Measurements from ENCODE around the gene CABCOCO1.

Gene CABCOCO1

GRCh38 chr10:61757525-61758397, 95.0 kb downstream of the CABCOCO1 start:
- no peak for DNase-seq (ENCODE audit: low read depth)

GRCh38 chr10:61758433-61758832, 95.7 kb downstream of the CABCOCO1 start:
- no peak for DNase-seq (ENCODE audit: low read depth)

GRCh38 chr10:61759751-61760150, 97.0 kb downstream of the CABCOCO1 start:
- DNase-seq (ENCODE audit: low read depth), result no peak

- DNase-seq (ENCODE audit: low read depth), result no peak
These were observed 98.5 kb downstream of the CABCOCO1 start for GRCh38 chr10:61760943-61761824.

- DNase-seq (ENCODE audit: low read depth), result no peak
These were observed 99.1 kb downstream of the CABCOCO1 start for GRCh38 chr10:61761825-61762217.

- DNase-seq (ENCODE audit: low read depth), result no peak
These were observed 101.0 kb downstream of the CABCOCO1 start for GRCh38 chr10:61763778-61764177.

- no peak for DNase-seq (ENCODE audit: low read depth)
These were observed 101.8 kb downstream of the CABCOCO1 start for GRCh38 chr10:61764486-61764885.

- DNase-seq (ENCODE audit: low read depth), result no peak
These were observed 102.7 kb downstream of the CABCOCO1 start for GRCh38 chr10:61765176-61766087.

GRCh38 chr10:61766927-61767326, 104.2 kb downstream of the CABCOCO1 start:
- no peak for DNase-seq (ENCODE audit: low read depth)

GRCh38 chr10:61774031-61774430, 111.3 kb downstream of the CABCOCO1 start:
- no peak for DNase-seq (ENCODE audit: low read depth)

GRCh38 chr10:61775111-61775510, 112.4 kb downstream of the CABCOCO1 start:
- no peak for DNase-seq (ENCODE audit: low read depth)

GRCh38 chr10:61776615-61777266, 114.0 kb downstream of the CABCOCO1 start:
- DNase-seq (ENCODE audit: low read depth), result no peak

GRCh38 chr10:61778137-61778536, 115.4 kb downstream of the CABCOCO1 start:
- no peak for DNase-seq (ENCODE audit: low read depth)

GRCh38 chr10:61779276-61779675, 116.5 kb downstream of the CABCOCO1 start:
- DNase-seq (ENCODE audit: low read depth), result no peak

GRCh38 chr10:61779950-61780659, 117.4 kb downstream of the CABCOCO1 start:
- DNase-seq (ENCODE audit: low read depth), result no peak

GRCh38 chr10:61780732-61781131, 118.0 kb downstream of the CABCOCO1 start:
- DNase-seq (ENCODE audit: low read depth), result no peak

GRCh38 chr10:61781969-61782403, 119.3 kb downstream of the CABCOCO1 start:
- no peak for DNase-seq (ENCODE audit: low read depth)

- DNase-seq (ENCODE audit: low read depth), result no peak
These were observed 121.8 kb downstream of the CABCOCO1 start for GRCh38 chr10:61784354-61785133.

- no peak for DNase-seq (ENCODE audit: low read depth)
These were observed 122.9 kb downstream of the CABCOCO1 start for GRCh38 chr10:61785473-61786105.

Data from T-helper 22 cell (primary cell).